Measurements from ENCODE around the gene ZRANB1.
"Not testable (repeated sequence)": the region's sequence is repeated elsewhere in the genome, so short reads cannot be mapped to it uniquely, and the experiment has no call there.

ZRANB1 gene

DNA sequence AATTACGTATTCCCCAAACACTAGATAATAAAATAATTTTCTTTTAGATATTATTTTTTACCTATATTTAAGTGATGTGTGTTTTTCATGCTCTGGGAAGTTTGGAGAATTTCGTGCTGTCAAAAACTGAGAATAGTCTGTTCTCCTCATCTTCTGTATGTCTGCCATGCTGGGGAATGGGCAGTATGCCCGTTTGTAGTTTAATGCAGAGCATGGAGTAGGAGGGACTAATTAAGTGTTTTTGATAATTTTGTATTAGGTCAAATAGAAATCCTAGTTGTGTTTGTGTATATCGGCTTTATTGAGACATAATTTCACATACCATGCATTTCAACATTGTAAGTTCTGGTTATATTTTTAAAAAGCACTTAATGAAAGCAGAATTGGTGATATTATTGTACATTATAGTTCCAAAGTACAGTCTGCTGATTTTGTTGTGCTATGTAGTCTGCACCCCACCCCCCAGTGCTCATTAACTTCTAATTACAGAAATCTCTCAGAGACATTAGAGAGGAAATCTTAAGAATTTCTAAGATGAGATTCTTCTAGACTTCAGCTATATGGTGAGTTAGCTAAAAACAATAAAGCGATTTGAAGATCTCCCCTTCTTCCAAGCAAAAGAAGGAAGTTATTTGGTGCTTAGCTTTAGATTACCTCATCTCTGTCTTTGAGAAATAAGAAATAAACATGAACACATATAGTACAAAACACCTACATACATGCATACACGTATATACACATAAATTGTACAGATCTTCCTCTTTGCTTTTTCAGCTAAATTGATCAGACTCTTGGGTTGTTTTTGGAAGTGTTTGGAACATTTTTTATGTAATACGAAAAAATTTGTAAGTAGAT, 22.2 kb downstream of the ZRANB1 start:
- DNase-seq (ENCODE audit: low read depth in 3 of 3) = no peak

GRCh38 chr10:124966008-124966407, 24.1 kb downstream of the ZRANB1 start:
- DNase-seq (ENCODE audit: low read depth in 3 of 3) = no peak

DNA sequence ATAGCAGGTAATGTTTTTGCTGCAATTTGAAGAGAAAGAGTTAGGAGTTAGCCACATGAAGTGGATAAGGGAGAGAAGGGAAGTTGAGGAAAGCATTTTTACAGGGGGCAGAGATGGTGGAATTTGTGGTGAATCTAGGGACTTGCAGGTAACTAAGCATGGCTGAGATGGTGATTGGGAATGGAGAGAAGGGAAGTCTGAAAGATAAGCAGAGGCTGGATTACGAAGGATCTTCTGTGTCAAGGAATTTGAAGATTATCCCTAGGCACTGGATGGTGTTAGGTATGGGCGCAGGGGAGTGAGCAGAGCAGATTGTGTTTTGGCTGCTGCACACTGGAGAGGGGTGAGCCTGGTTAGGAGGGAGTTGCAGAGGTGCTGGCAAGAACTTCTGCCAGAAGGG, 25.3 kb downstream of the ZRANB1 start:
- DNase-seq (ENCODE audit: low read depth in 3 of 3) = no peak

DNA sequence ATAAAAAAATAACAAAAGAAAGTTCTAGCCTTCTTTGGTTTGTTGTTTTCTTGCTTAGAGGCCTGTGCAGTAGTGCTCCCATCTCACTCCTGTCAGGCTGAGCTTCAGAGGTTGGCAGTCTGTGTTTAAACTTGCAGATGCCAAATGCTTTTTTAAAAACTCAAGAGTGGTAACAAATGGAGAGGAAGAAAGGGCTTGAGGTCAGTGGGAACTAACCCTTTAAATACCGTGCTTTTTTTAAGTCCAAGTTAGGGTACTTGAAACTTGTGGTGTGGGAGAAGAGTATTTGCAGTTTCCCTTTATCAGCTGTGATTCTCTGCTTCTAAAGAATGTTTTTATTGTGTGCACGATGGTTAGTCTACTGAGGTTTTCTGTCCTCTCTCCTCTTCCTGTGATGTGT, 29.4 kb downstream of the ZRANB1 start:
- DNase-seq (ENCODE audit: low read depth in 3 of 3) = no peak

DNA sequence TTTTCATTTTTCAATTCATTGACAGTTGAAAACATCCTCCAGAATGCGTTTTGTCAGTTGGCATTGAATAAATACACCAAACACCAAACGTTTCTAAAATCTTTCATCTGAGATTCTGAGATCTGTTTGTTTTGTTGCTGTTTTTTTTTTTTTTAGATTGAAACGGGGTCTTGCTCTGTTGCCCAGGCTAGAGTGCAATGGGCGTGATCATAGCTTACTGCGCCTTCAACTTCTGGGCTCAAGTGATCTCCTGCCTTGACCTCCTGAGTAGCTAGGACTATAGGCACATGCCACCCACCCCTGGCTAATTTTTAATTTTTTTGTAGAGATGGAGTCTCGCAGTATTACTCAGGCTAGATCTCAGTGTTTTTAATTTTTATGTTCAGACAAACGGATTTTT, 30.7 kb downstream of the ZRANB1 start:
- DNase-seq (ENCODE audit: low read depth in 3 of 3) = no peak

- no peak for DNase-seq (ENCODE audit: low read depth in 3 of 3)
Measured at GRCh38 chr10:124974131-124974530, 32.2 kb downstream of the ZRANB1 start.

GRCh38 chr10:124975977-124976514, 34.1 kb downstream of the ZRANB1 start:
- DNase-seq (ENCODE audit: low read depth in 3 of 3) = no peak

- DNase-seq (ENCODE audit: low read depth in 3 of 3) = no peak
Measured at GRCh38 chr10:124977161-124977560, 35.2 kb downstream of the ZRANB1 start.

DNA sequence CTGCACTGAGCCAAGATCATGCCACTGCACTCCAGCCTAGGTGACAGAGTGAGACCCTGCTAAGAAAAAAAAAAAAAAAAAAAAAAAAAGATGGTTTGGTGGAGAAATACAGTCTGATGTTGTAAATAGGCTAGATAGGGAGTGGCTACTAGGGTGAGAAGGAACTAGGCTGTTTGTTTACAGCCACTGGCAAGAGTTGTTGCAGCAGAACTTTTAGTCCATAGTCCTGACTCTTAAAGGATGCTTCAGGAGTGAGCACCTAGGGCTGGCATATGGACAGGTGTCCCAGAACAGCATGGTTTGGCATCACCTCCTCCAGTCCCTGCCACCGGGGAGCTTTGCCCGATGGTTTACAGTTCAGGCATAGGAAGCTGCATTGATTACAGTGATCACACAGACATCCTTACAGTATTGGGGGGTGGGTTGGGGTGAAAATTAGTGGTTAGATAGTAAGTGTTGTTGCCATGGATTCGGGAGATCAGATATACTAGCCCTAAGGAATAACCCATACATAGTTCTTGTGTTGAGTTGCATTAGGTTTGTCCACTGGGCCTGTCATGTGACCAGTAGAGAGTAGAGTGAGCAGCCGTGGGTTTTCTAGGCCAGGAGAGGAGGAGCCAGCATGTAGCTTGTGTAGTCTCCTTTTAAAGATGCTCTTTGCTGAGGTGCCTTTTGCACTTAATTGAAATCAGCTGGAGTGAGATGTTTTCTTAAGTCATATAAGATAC, 35.9 kb downstream of the ZRANB1 start:
- no peak for DNase-seq (ENCODE audit: low read depth in 3 of 3)

- DNase-seq (ENCODE audit: low read depth in 3 of 3) = no peak
Measured at GRCh38 chr10:124978376-124978725, 36.4 kb downstream of the ZRANB1 start.

DNA sequence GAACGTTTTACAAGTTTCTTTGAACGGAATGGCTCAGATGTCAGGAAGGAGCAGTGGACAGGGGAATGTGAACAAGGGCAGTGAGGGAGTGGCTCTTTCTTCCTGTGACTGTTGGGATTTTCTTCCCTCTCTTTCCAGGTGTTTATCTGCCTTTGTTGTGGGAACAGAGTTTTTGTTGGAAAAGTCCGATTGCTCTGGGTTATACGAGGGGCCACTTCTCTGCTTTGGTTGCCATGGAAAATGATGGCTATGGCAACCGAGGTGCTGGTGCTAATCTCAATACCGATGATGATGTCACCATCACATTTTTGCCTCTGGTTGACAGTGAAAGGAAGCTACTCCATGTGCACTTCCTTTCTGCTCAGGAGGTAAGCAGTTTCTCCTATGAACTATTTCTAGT, 41.4 kb downstream of the ZRANB1 start:
- DNase-seq (ENCODE audit: low read depth in 3 of 3) = no peak

- DNase-seq (ENCODE audit: low read depth in 3 of 3) = no peak
Measured at GRCh38 chr10:124984376-124984775, 42.5 kb downstream of the ZRANB1 start.

GRCh38 chr10:124985162-124985561, 43.2 kb downstream of the ZRANB1 start:
- no peak for DNase-seq (ENCODE audit: low read depth in 3 of 3)

DNA sequence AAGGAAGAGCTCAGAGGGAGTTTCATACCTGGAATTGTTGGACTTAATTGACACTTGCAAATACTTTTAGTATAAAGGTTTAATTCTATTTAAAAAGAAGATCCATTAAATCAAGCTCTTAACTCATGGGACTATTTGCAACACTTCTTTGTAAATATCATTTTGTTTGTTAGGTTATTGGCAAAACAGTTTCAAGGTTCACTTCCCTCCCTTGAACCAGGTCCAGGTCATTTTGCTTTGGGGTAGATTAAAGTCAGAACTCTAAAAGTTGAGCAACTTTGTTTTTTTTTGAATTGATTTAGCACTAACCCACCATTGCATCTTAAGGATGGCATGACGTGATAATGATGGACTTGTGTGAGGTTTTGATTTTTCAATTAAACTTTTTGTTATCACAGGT, 45.9 kb downstream of the ZRANB1 start:
- DNase-seq (ENCODE audit: low read depth in 3 of 3) = no peak

GRCh38 chr10:124988753-124989152, 46.8 kb downstream of the ZRANB1 start:
- DNase-seq (ENCODE audit: low read depth in 3 of 3) = not testable (repeated sequence)

- no peak for DNase-seq (ENCODE audit: low read depth in 3 of 3)
Measured at GRCh38 chr10:124989526-124989925, 47.6 kb downstream of the ZRANB1 start.

DNA sequence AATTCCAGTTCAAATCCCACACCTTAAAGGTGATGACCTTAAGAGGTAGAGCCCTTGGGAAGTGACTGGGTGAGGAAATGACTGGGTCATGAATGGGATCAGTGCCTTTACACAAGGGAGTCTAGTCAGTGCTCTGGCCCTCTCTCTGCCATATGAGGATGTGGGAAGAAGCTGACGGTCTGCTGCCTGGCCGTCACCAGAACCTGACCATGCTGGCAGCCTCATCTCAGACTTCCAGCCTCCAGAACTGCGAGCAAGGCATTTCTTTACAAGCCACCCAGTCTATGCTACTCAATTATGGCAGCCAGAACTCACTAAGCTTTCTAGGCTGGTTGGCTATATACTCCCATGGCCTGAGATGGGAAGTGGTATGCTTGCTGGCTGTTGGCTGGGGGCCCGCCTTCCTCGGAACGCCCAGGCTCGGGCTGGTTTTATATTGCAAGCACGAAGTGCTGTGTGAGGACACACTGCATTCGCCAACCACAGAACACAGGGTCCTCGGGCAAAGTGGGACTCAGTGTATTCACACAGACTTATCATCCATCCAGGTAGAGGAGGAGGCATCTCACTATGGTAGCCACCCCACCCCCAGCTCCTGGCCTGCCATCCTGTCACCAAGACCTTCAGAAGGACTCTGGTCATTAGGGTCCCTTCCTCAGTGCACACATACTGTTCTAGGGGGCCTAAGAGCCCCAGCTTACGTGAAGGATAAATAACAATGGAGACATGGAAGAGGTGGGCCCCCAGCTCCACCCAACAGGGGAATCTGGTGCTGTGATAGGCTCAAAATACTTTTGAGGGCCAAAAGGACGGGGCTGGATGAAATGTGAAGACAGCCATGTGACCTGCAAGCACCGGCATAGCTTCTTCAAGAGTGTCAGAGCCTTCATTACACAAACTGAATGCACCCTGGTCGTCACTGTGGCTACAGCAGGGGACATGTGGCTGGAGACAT, 49.0 kb downstream of the ZRANB1 start:
- no peak for DNase-seq (ENCODE audit: low read depth in 3 of 3)

DNA sequence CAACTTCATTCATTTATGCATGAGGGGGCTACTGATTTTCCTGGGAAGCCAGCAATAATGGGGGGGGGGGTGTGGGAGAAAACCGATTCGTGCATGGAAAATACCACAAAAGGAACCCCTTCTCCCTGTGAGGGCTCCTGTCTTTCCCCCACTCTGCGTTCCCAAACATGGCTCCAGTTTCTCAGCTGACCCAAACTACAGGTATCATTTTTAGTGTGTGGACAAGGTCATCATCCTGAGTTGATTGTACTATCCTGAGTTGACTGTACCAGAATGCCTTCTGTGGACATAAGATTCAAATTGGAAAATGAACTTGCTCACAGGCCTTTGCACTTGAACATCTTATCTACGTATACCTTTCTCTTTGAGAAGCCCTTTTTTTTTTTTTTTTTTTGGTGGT, 49.9 kb downstream of the ZRANB1 start:
- no peak for DNase-seq (ENCODE audit: low read depth in 3 of 3)

DNA sequence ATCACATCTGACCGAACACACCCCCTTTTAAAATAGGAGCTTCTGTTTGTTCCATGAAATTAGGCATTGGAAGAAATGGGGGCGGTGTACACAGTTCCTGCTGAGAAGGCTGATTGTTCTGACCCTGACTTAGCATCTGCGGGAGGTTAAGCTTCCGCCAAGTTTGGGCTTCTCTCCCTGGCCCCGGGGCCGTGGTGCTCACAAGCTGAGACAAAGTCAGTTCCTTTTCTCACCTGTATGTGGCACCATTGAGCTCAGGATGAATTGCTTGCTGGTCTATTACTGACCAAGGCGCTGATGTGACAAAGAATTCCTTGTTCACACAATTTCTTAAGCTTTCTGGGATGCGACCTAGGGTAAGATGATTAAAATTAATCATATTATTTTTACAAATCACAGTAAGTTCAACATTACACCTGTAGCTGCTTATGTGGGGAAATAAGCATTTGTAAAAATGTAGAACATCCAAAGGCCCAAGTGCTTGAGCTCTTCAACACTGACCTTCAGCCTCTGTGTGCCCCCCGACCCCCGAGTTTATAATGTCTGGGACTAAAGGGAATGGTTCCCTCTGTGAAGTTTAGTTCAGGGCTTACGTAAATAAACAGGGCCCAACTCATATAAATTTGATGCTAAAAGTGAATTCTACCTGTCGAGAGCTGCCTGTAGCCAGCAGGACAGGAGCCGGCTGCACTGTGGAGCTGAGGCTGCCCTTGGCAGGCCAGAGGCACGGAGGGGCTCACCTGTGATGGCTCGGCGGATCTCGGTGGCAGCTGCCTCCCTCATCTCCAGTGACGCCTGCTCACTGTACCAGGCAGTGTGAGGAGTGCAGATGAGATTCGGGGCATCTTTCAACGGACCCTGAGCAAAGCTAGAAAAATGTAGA, 50.8 kb downstream of the ZRANB1 start:
- no peak for DNase-seq (ENCODE audit: low read depth in 3 of 3)

DNA sequence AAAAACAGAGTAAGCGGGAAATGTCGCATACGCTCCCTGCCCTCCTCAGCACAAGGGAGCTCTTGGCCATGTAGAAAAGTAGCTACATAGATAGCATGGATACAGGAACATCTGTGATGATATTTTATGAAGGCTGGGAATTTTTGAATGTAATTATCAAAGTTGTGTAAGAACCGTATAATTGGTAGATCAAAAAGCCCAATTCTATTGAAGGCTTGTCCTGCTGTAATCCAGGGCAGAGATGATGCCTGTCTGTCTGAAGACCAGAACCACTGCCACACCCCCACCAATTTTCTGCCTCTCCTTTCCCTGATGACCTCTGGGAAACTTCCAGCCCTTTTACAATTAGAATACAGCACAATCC, 51.4 kb downstream of the ZRANB1 start:
- no peak for DNase-seq (ENCODE audit: low read depth in 3 of 3)

All from stimulated activated CD4-positive, alpha-beta T cell treated with anti-CD3 and anti-CD28 coated beads, TNF-alpha, amount 100 ng/mL, for 4 hours (primary cell).